HEK293 (cell line): Measurements from ENCODE around the gene TMEM143.
A peak's percentile ranks its signal among the peaks of the same experiment; 100 is the strongest.

ENCODE experiments used
- FEZF1 ChIP-seq: fragments of 450-650 bp; formaldehyde crosslinking; IDR thresholded peaks from 2 replicates; pipeline ENCODE4 v1.5.1; 2016; ENCODE audit warnings: missing biosample characterization, missing genetic modification characterization
- HOXA7 ChIP-seq: sonication (generic); formaldehyde crosslinking; IDR thresholded peaks from 2 replicates; pipeline ENCODE4 v1.8.1; 2022; ENCODE audit warnings: missing genetic modification reagents, borderline replicate concordance
- KLF1 ChIP-seq: fragments of 450-650 bp; formaldehyde crosslinking; IDR thresholded peaks from 2 replicates; pipeline ENCODE4 v1.5.1; 2016; ENCODE audit warnings: missing biosample characterization, missing genetic modification characterization
- MZF1 ChIP-seq: fragments of 450-650 bp; formaldehyde crosslinking; IDR thresholded peaks from 2 replicates; pipeline ENCODE4 v1.5.1; 2017; ENCODE audit warnings: missing biosample characterization, missing genetic modification characterization, borderline replicate concordance
- SALL2 ChIP-seq: fragments of 450-650 bp; formaldehyde crosslinking; IDR thresholded peaks from 2 replicates; pipeline ENCODE4 v1.5.0; 2017; ENCODE audit warnings: missing biosample characterization, mild to moderate bottlenecking, missing genetic modification characterization, borderline replicate concordance
- ZBTB44 ChIP-seq: fragments of 450-650 bp; IDR thresholded peaks from 2 replicates; pipeline ENCODE4 v1.5.1; 2018; ENCODE audit warnings: missing biosample characterization, mild to moderate bottlenecking, missing genetic modification characterization
- ZFP37 ChIP-seq: fragments of 450-650 bp; formaldehyde crosslinking; IDR thresholded peaks from 2 replicates; pipeline ENCODE4 v1.5.1; 2016; ENCODE audit warnings: missing biosample characterization, missing genetic modification characterization
- ZNF16 ChIP-seq: fragments of 450-650 bp; formaldehyde crosslinking; IDR thresholded peaks from 2 replicates; pipeline ENCODE4 v1.5.1; 2016; ENCODE audit warnings: low read depth, missing biosample characterization, missing genetic modification characterization
- ZNF211 ChIP-seq: fragments of 450-650 bp; formaldehyde crosslinking; IDR thresholded peaks from 2 replicates; pipeline ENCODE4 v1.5.1; 2016; ENCODE audit warnings: low read depth, missing biosample characterization, missing genetic modification characterization
- ZNF26 ChIP-seq: fragments of 450-650 bp; formaldehyde crosslinking; IDR thresholded peaks from 2 replicates; pipeline ENCODE4 v1.5.1; 2016; ENCODE audit warnings: missing biosample characterization, missing genetic modification characterization
- ZNF274 ChIP-seq, 2 experiments: fragments of 200-500 bp in 1 of 2; fragments of 450-650 bp in 1 of 2; sonication (Bioruptor generic) in 1 of 2; formaldehyde crosslinking in 1 of 2; IDR thresholded peaks; 2 replicates each; pipeline versions ENCODE4 v1.5.1 to v1.6.1; 2014 to 2016; ENCODE audit warnings: borderline replicate concordance in 1 of 2, inconsistent platforms in 1 of 2, low read length in 1 of 2, missing biosample characterization in 1 of 2, missing genetic modification characterization in 1 of 2
- ZNF350 ChIP-seq: fragments of 450-650 bp; formaldehyde crosslinking; IDR thresholded peaks from 2 replicates; pipeline ENCODE4 v1.5.0; 2017; ENCODE audit warnings: missing biosample characterization, mild to moderate bottlenecking, missing genetic modification characterization
- ZNF449 ChIP-seq: fragments of 450-650 bp; formaldehyde crosslinking; IDR thresholded peaks from 2 replicates; pipeline ENCODE4 v1.5.1; 2017; ENCODE audit warnings: missing biosample characterization, mild to moderate bottlenecking, missing genetic modification characterization, moderate library complexity
- ZNF473 ChIP-seq: fragments of 450-650 bp; formaldehyde crosslinking; IDR thresholded peaks from 2 replicates; pipeline ENCODE4 v1.5.1; 2017; ENCODE audit warnings: missing biosample characterization, missing genetic modification characterization
- ZNF48 ChIP-seq: fragments of 450-650 bp; formaldehyde crosslinking; IDR thresholded peaks from 2 replicates; pipeline ENCODE4 v1.5.1; 2016; ENCODE audit warnings: missing biosample characterization, missing genetic modification characterization
- ZNF518A ChIP-seq: fragments of 450-650 bp; formaldehyde crosslinking; conservative IDR thresholded peaks from 2 replicates; pipeline ENCODE4 v1.5.1; 2016; ENCODE audit warnings: low read depth, missing biosample characterization, missing genetic modification characterization
- ZNF623 ChIP-seq: fragments of 450-650 bp; formaldehyde crosslinking; IDR thresholded peaks from 2 replicates; pipeline ENCODE4 v1.5.1; 2016; ENCODE audit warnings: missing biosample characterization, missing genetic modification characterization
- ZNF677 ChIP-seq: fragments of 450-650 bp; IDR thresholded peaks from 2 replicates; pipeline ENCODE4 v1.5.0; 2018; ENCODE audit warnings: missing biosample characterization, mild to moderate bottlenecking, missing genetic modification characterization, moderate library complexity
- ZNF692 ChIP-seq: fragments of 450-650 bp; formaldehyde crosslinking; IDR thresholded peaks from 2 replicates; pipeline ENCODE4 v1.5.1; 2016; ENCODE audit warnings: missing biosample characterization, missing genetic modification characterization
- ZNF76 ChIP-seq: fragments of 450-650 bp; formaldehyde crosslinking; IDR thresholded peaks from 2 replicates; pipeline ENCODE4; 2016; ENCODE audit warnings: low read depth, missing biosample characterization, missing genetic modification characterization, borderline replicate concordance
- ZNF837 ChIP-seq: fragments of 450-650 bp; formaldehyde crosslinking; IDR thresholded peaks from 2 replicates; pipeline ENCODE4 v1.5.1; 2016; ENCODE audit warnings: missing biosample characterization, missing genetic modification characterization
- ZSCAN16 ChIP-seq: fragments of 450-650 bp; formaldehyde crosslinking; IDR thresholded peaks from 2 replicates; pipeline ENCODE4 v1.5.1; 2016; ENCODE audit warnings: missing biosample characterization, missing genetic modification characterization
- TF ChIP-seq, protein P1 (sequence below): fragments of 450-650 bp; formaldehyde crosslinking; IDR thresholded peaks from 2 replicates; pipeline ENCODE4 v1.5.1; 2016; ENCODE audit warnings: missing biosample characterization, missing genetic modification characterization

TMEM143 gene

GRCh38 chr19:48333467-48334384, 30.0 kb downstream of the TMEM143 start (continued):
- TF ChIP-seq ZNF26 (tag by site-specific recombination) (no peak), ZNF692 (no peak), SALL2 (tag by site-specific recombination) (0 out of 2 replicates have a peak, but pooled peaks have one; percentile 26), ZNF16 (no peak), ZNF623 (tag by site-specific recombination) (no peak), ZNF677 (no peak), MZF1 (tag by site-specific recombination) (no peak), ZNF473 (tag by site-specific recombination) (no peak), ZSCAN16 (tag by site-specific recombination) (no peak), ZBTB44 (tag by site-specific recombination) (0 out of 2 replicates have a peak, but pooled peaks have one; percentile 29), ZNF518A (tag by site-specific recombination) (no peak), ZFP37 (tag by site-specific recombination) (peak; percentile 20; the same call in 1 of the 2 replicates), FEZF1 (tag by site-specific recombination) (no peak), ZNF48 (tag by site-specific recombination) (no peak), KLF1 (peak; percentile 64), ZNF350 (tag by site-specific recombination) (no peak), ZNF211 (no peak), ZNF449 (tag by site-specific recombination) (no peak), ZNF76 (tag by site-specific recombination) (no peak), HOXA7 (no peak), ZNF274 (IDR thresholded peaks at IDR 0.05; ENCODE audit: low read length) (no peak), ZNF274 (tag by site-specific recombination; IDR thresholded peaks at IDR 0.05; ENCODE audit: borderline replicate concordance) (no peak), ZNF837 (tag by site-specific recombination) (no peak)
- TF ChIP-seq, protein P1, sequence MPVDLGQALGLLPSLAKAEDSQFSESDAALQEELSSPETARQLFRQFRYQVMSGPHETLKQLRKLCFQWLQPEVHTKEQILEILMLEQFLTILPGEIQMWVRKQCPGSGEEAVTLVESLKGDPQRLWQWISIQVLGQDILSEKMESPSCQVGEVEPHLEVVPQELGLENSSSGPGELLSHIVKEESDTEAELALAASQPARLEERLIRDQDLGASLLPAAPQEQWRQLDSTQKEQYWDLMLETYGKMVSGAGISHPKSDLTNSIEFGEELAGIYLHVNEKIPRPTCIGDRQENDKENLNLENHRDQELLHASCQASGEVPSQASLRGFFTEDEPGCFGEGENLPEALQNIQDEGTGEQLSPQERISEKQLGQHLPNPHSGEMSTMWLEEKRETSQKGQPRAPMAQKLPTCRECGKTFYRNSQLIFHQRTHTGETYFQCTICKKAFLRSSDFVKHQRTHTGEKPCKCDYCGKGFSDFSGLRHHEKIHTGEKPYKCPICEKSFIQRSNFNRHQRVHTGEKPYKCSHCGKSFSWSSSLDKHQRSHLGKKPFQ, result no peak
